Tibial artery (tissue), 4 donors: ENCODE data around the gene CSNK1G3.

Experiments used
- DNase-seq, 2 donors: peaks; one replicate each; pipeline ENCODE4 v3.0.0-alpha.2; 2019
- H3K27ac ChIP-seq, 2 donors: fragments of 200-600 bp; sonication (generic) in 1 of 2; 1 replicate in 1 of 2; 2 replicates in 1 of 2; pipeline ENCODE4 v1.5.1; 2018 to 2019; ENCODE audit warnings: mild to moderate bottlenecking in 1 of 2
- H3K27me3 ChIP-seq, 2 donors: fragments of 200-600 bp; sonication (generic) in 1 of 2; one replicate each; pipeline versions ENCODE4 v1.5.1 to v1.6.0; 2016 to 2019
- H3K36me3 ChIP-seq, 3 donors: fragments of 200-600 bp; sonication (generic) in 2 of 3; one replicate each; pipeline ENCODE4 v1.5.1; 2016 to 2019; ENCODE audit warnings: mild to moderate bottlenecking in 2 of 3
- H3K4me1 ChIP-seq, 4 donors: fragments of 200-600 bp; sonication (generic) in 2 of 4; 1 replicate in 3 of 4; 2 replicates in 1 of 4; pipeline ENCODE4 v1.5.1; 2016 to 2019
- H3K4me3 ChIP-seq, 2 donors: fragments of 200-600 bp; sonication (generic) in 1 of 2; 1 replicate in 1 of 2; 2 replicates in 1 of 2; pipeline ENCODE4 v1.5.1; 2018 to 2019; ENCODE audit warnings: mild to moderate bottlenecking in 2 of 2
- H3K9me3 ChIP-seq, 3 donors: fragments of 200-600 bp; sonication (generic) in 1 of 3; one replicate each; pipeline ENCODE4 v1.5.1; 2016 to 2019
- intact Hi-C: fragments of 100-400 bp; cut with DNase I; formaldehyde crosslinking; loops from one replicate; pipeline ENCODE4 v1.15.0; 2023; ENCODE audit warnings: low total_unique reads
- TF ChIP-seq, protein P1 (sequence below), 2 experiments: fragments of 200-600 bp in 1 of 2; fragments of 450-650 bp in 1 of 2; IDR thresholded peaks; one replicate each; pipeline ENCODE4 v1.5.1; 2017 to 2019; ENCODE audit warnings: antibody characterized with exemption in 2 of 2, mild to moderate bottlenecking in 1 of 2, moderate library complexity in 1 of 2

CSNK1G3 gene

DNA sequence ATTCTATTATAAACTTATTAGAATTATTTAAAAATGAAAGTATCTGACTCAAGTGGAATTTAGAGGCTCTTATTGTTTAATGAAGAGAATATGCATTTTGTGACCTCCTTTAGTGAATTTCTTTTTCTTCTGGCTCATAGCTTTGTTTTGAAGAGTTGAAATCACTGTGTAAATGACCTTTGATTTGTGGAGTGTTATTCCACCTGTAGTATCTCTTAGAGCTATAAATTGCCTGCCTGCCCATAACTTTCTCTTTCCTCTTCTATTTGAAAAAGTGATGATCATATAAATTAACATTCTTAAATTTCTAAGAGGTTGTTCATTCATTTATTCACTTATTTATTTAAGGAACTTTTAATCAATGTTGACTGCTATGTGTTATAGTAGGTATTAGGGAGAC, 16.1 kb downstream of the CSNK1G3 start:
- Histone ChIP-seq H3K9me3 (no peaks in the 10 kb centered on the region), H3K27ac (no peak overlapping the region), H3K36me3 (no peaks in the 10 kb centered on the region), H3K27me3 (no peaks in the 10 kb centered on the region), H3K4me3 (no peak overlapping the region), H3K4me1 (peaks cover 0 to 28% (median 12%) of the 10 kb centered on the region in 4 donors)
- intact Hi-C loops, result no loop called here
- TF ChIP-seq, protein P1, sequence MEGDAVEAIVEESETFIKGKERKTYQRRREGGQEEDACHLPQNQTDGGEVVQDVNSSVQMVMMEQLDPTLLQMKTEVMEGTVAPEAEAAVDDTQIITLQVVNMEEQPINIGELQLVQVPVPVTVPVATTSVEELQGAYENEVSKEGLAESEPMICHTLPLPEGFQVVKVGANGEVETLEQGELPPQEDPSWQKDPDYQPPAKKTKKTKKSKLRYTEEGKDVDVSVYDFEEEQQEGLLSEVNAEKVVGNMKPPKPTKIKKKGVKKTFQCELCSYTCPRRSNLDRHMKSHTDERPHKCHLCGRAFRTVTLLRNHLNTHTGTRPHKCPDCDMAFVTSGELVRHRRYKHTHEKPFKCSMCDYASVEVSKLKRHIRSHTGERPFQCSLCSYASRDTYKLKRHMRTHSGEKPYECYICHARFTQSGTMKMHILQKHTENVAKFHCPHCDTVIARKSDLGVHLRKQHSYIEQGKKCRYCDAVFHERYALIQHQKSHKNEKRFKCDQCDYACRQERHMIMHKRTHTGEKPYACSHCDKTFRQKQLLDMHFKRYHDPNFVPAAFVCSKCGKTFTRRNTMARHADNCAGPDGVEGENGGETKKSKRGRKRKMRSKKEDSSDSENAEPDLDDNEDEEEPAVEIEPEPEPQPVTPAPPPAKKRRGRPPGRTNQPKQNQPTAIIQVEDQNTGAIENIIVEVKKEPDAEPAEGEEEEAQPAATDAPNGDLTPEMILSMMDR (IDR thresholded peaks at IDR 0.05), result no peak
- DNase-seq, result no peak

DNA sequence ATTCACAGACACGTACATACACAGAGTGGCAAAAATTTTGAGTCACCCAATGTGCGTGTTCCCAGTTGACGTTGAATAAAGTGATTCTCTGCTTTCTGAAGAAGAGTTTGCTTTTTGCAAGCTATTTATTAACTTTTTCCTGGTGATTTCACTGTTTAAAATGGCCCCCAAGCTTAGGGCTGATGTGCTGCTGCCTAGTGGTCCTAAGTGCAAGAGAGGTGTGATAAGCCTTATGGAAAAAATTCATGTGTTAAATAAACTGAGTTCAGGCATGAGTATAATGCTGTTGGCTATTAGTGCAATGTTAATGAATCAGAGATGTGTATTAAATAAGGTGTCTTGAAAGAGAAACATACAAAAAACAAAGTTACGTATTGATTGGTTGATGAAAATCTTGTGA, 16.9 kb downstream of the CSNK1G3 start:
- Histone ChIP-seq H3K4me3 (no peak overlapping the region), H3K27me3 (no peaks in the 10 kb centered on the region), H3K27ac (no peak overlapping the region), H3K4me1 (peaks cover 0 to 27% (median 10%) of the 10 kb centered on the region in 4 donors), H3K9me3 (no peaks in the 10 kb centered on the region), H3K36me3 (no peaks in the 10 kb centered on the region)
- intact Hi-C loops, result no loop called here
- no peak for DNase-seq
- TF ChIP-seq, protein P1 (IDR thresholded peaks at IDR 0.05), result no peak

DNA sequence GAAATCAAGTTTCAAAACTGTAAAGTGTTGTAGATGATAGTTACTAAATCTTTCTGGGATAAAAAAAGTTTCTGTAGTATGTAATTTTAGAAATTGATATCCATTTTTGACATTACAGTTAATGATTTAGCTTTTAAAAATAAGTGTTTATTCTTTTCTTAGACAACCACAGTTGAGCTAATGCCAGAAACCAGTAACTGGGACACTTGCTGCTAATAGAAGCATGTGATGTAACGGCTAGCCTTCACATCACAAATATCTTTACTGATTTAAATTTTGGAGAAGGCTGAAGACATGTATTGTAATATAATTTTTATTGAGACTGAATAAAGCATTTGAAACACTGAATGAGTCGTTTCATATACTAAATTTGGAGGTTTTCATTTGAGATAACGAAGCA, 18.8 kb downstream of the CSNK1G3 start:
- no peak for DNase-seq
- no peaks in the 10 kb centered on the region for H3K36me3 ChIP-seq
- H3K4me3 ChIP-seq, result no peak overlapping the region
- H3K4me1 ChIP-seq, result peaks cover 0 to 17% (median 2%) of the 10 kb centered on the region in 4 donors
- H3K9me3 ChIP-seq, result no peaks in the 10 kb centered on the region
- H3K27me3 ChIP-seq, result no peaks in the 10 kb centered on the region
- intact Hi-C loops, result no loop called here
- TF ChIP-seq, protein P1 (IDR thresholded peaks at IDR 0.05), result no peak
- no peak overlapping the region for H3K27ac ChIP-seq

DNA sequence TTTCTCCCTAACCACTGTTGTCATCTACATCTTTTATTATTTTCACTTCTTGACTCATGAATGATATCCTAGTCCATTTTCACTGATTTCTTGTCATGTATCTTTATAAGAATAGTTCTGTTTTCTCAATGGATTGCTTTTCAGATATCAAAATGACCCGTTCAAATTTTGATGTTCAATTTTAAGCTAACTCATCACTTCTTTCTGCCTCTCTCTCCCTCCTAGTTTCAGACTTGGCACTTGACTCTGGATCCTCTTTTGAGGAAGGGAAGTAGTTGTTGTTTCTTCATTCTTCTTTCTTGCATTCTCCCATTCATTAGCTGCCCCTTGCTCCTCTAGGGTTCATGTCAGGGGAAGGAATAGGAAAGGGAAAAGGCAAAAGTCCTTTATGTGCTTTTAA, 23.7 kb downstream of the CSNK1G3 start:
- Histone ChIP-seq H3K4me3 (no peak overlapping the region), H3K36me3 (no peaks in the 10 kb centered on the region), H3K9me3 (no peaks in the 10 kb centered on the region), H3K4me1 (peaks cover 0 to 7% (median under 1%) of the 10 kb centered on the region in 4 donors), H3K27ac (no peak overlapping the region), H3K27me3 (no peaks in the 10 kb centered on the region)
- DNase-seq, result no peak
- intact Hi-C loops, result no loop called here
- TF ChIP-seq, protein P1 (IDR thresholded peaks at IDR 0.05), result no peak

DNA sequence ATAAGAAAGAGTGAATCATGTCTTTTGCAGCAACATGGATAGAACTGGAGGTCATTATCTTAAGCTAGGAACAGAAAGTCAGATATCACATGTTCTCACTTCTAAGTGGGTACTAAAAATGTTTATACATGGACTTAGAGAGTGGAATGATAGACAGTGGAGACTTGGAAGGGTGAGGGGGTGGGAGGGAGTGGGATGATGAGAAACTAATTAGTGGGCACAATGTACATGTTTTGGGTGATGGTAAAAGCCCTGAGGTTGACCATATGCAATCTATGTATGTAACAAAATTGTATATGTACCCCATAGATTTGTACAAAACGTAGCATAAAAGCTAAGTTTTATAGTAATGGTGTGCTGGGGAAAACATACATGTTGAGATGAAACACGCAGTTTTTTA, 25.3 kb downstream of the CSNK1G3 start:
- Histone ChIP-seq H3K9me3 (no peaks in the 10 kb centered on the region), H3K27ac (no peak overlapping the region), H3K4me1 (no peaks in the 10 kb centered on the region), H3K27me3 (no peaks in the 10 kb centered on the region), H3K4me3 (no peak overlapping the region), H3K36me3 (no peaks in the 10 kb centered on the region)
- no peak for DNase-seq
- TF ChIP-seq, protein P1 (IDR thresholded peaks at IDR 0.05), result no peak
- intact Hi-C loops, result no loop called here

GRCh38 chr5:123537845-123538244, 25.9 kb downstream of the CSNK1G3 start:
- Histone ChIP-seq H3K36me3 (no peaks in the 10 kb centered on the region), H3K27ac (no peak overlapping the region), H3K4me3 (no peak overlapping the region), H3K4me1 (no peaks in the 10 kb centered on the region), H3K27me3 (no peaks in the 10 kb centered on the region), H3K9me3 (no peaks in the 10 kb centered on the region)
- DNase-seq, result no peak
- intact Hi-C loops, result no loop called here
- TF ChIP-seq, protein P1 (IDR thresholded peaks at IDR 0.05), result no peak
